ENCODE results near the gene XYLT1.

- no peak for TF ChIP-seq CTCF (IDR thresholded peaks at IDR 0.05; ENCODE audit: control extremely low read depth in 1 of 3, insufficient read depth in 1 of 3, low read depth in 1 of 3, low read length in 3 of 3)
- TF ChIP-seq CREB1 (IDR thresholded peaks at IDR 0.05): no peak
- no peak for TF ChIP-seq CHD2 (IDR thresholded peaks at IDR 0.05; ENCODE audit: low read length)
- no peak for TF ChIP-seq CEBPB (IDR thresholded peaks at IDR 0.05; ENCODE audit: low read depth, low read length)
- no peak for TF ChIP-seq KDM1A (IDR thresholded peaks at IDR 0.05; ENCODE audit: borderline replicate concordance, low read length)
- TF ChIP-seq EP300 (IDR thresholded peaks at IDR 0.05; ENCODE audit: borderline replicate concordance in 1 of 2, low read depth in 2 of 2, low read length in 2 of 2): no peak
- no peak for TF ChIP-seq PHF8 (conservative IDR thresholded peaks at IDR 0.05; ENCODE audit: low read depth, low read length)
- TF ChIP-seq BRCA1 (IDR thresholded peaks at IDR 0.05; ENCODE audit: low read depth, low read length): no peak
Observed at GRCh38 chr16:17370223-17370707, 100.5 kb downstream of the XYLT1 start.

All from H1 (cell line).